Psoas muscle (tissue), 8 donors: ENCODE data around the gene GEN1. TPM values are rescaled to one million over a fixed set of nuclear protein-coding genes. Genes with fewer than 3 reads are reported as not detected.

ENCODE experiments used
- ATAC-seq, 4 donors: fragments of 200-7000 bp; cut with Tn5 transposase; one replicate each; pipeline ENCODE4 v1.9.1; 2020; ENCODE audit warnings: moderate library complexity in 3 of 4, mild to moderate bottlenecking in 2 of 4
- DNase-seq, 2 donors: peaks; one replicate each; pipeline ENCODE4 v3.0.0-alpha.2; 2020
- H3K27ac ChIP-seq: fragments of 200-600 bp; one replicate; pipeline ENCODE4 v1.8.0; 2022
- H3K27me3 ChIP-seq, 3 donors: fragments of 200-600 bp in 1 of 3; one replicate each; pipeline versions ENCODE4 v1.6.1 to v1.8.0; 2013 to 2022; ENCODE audit warnings: low read length in 2 of 3, mild to moderate bottlenecking in 2 of 3, moderate library complexity in 1 of 3; ENCODE audit not compliant: insufficient read depth in 3 of 3
- H3K36me3 ChIP-seq, 2 donors: fragments of 200-600 bp in 1 of 2; one replicate each; pipeline versions ENCODE4 v1.6.1 to v1.8.0; 2013 to 2022; ENCODE audit warnings: low read depth in 1 of 2, mild to moderate bottlenecking in 1 of 2, moderate library complexity in 1 of 2; ENCODE audit not compliant: insufficient read depth in 1 of 2
- H3K4me1 ChIP-seq: fragments of 200-600 bp; one replicate; pipeline ENCODE4 v1.8.0; 2022
- H3K4me3 ChIP-seq: fragments of 200-600 bp; one replicate; pipeline ENCODE4 v1.8.0; 2022; ENCODE audit warnings: mild to moderate bottlenecking
- H3K9me3 ChIP-seq: fragments of 200-600 bp; one replicate; pipeline ENCODE4 v1.8.0; 2022
- WGBS, 3 donors: extraction: QIAGEN DNeasy Blood & Tissue Kit; methylation state at CpG; one replicate each; pipeline versions ENCODE4 v1.1.6 to v1.1.7; 2013; 5-methylcytosine and 5-hydroxymethylcytosine counted together
- intact Hi-C, 2 donors: fragments of 100-400 bp; cut with DNase I; formaldehyde crosslinking; loops; one replicate each; pipeline versions ENCODE4 v1.11.0 to v1.14.2; 2022
- polyA plus RNA-seq, 3 donors: library from polyadenylated mRNA; stranded (reverse); fragments of 200-250 nt; gene quantifications; one replicate each; pipeline ENCODE4 v1.2.3, GENCODE V29; 2013
- total RNA-seq, 4 donors: library from RNA; stranded (reverse); fragmentation: NEBNext Ultra II Directional in 2 of 4; extraction: Animal tissue kit (Norgen Biotek cat#: 25700) in 2 of 4; gene quantifications; one replicate each; pipeline versions ENCODE4 v1.2.1 to v1.2.4, GENCODE V29; 2021 to 2023
- TF ChIP-seq, protein P1 (sequence below): fragments of 200-600 bp; IDR thresholded peaks from one replicate; pipeline ENCODE4 v1.8.0; 2022; ENCODE audit warnings: antibody characterized with exemption
- donor health status: healthy with polysubstance abuse.
- donor health status: DM: no; HTN: no; CAD: no; lungs with moderate emphysema.
- donor health status: Bipolar disorder and iron deficiency.
- donor health status: healthy.
- donor health status: DM: yes; HTN: yes; CAD: no.
- donor health status: DM: no; HTN: no; CAD: no.
- donor health status: DM: no; HTN: no; CAD: no.
- donor health status: DM: yes; HTN: yes; CAD: no.

The GEN1 gene
- total and polyA plus RNA-seq, 7 donors = 0.51 to 3.0 (median 1.3) TPM

DNA sequence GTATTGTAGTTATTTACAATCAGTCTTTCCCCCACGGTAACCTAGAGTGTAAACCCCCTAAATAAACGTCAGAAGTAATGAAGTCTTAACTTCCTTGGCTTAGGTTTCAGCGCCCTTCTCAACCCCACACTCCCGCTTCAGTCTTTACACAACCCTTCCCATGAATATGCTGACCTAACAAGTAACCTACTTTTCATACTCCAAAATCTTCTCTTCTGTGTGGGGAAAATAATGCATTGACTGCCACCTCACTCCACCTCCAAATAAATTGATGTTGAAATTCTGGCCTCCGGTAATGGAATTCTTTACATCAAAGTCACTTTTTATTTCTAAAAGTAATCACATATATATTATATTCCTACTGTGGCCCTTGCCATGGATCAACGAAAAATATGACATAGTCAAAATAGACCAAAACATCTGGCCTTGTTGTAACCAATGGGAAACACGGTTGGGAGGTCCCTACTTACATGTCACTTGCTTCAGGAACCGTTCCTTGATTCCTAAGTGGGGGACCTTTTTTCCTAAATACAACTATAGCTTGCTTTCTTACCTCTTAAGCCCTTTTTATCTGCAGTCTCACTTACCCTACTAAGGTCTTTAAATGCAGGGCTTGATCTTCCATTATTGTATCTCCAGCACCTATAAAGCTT, 961 bp downstream of the GEN1 start:
- TF ChIP-seq, protein P1, sequence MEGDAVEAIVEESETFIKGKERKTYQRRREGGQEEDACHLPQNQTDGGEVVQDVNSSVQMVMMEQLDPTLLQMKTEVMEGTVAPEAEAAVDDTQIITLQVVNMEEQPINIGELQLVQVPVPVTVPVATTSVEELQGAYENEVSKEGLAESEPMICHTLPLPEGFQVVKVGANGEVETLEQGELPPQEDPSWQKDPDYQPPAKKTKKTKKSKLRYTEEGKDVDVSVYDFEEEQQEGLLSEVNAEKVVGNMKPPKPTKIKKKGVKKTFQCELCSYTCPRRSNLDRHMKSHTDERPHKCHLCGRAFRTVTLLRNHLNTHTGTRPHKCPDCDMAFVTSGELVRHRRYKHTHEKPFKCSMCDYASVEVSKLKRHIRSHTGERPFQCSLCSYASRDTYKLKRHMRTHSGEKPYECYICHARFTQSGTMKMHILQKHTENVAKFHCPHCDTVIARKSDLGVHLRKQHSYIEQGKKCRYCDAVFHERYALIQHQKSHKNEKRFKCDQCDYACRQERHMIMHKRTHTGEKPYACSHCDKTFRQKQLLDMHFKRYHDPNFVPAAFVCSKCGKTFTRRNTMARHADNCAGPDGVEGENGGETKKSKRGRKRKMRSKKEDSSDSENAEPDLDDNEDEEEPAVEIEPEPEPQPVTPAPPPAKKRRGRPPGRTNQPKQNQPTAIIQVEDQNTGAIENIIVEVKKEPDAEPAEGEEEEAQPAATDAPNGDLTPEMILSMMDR = no peak
- H3K9me3 ChIP-seq = no peaks in the 10 kb centered on the region
- peak overlapping the region; percentile 92 for H3K4me3 ChIP-seq
- intact Hi-C loops = loop anchor here in 1 of 2 donors (2.0 kb wide), 1 partner anchor 76 kb away; no protein-coding TSS in a partner anchor
- peak overlapping the region; percentile 97 for H3K27ac ChIP-seq
- H3K27me3 ChIP-seq = no peaks in the 10 kb centered on the region
- DNase-seq (no peak), ATAC-seq (no peak)
- H3K36me3 ChIP-seq = no peaks in the 10 kb centered on the region
- WGBS, 3 donors = 11 to 13% (median 12%) methylated on average over 8 of the region's 8 CpGs
- peaks cover 20% of the 10 kb centered on the region for H3K4me1 ChIP-seq

DNA sequence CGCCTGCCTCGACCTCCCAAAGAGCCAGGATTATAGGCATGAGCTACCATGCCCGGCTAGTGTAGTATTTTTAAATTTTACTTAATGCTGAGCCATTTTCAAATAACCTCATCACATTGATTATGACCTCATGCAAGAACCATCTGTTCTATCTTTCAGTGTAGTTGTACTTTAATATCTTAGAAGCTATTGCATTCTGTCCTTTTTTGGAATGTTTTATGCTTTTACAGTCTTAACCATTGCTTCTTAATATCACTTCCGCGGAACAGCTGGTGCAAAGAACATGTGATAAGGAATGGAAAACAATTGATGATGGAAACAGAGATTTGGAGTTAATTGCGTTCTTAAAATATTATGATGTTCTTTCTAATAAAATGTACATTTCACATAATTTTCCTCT, 2.7 kb downstream of the GEN1 start:
- H3K36me3 ChIP-seq = no peaks in the 10 kb centered on the region
- intact Hi-C loops = no loop called here
- no peaks in the 10 kb centered on the region for H3K27me3 ChIP-seq
- ATAC-seq (no peak), DNase-seq (no peak)
- no peak overlapping the region for H3K4me3 ChIP-seq
- 47 to 66% (median 54%) methylated on average over 6 of the region's 6 CpGs for WGBS, 3 donors
- no peaks in the 10 kb centered on the region for H3K9me3 ChIP-seq
- peaks cover 18% of the 10 kb centered on the region for H3K4me1 ChIP-seq
- TF ChIP-seq, protein P1 = no peak
- H3K27ac ChIP-seq = no peak overlapping the region

DNA sequence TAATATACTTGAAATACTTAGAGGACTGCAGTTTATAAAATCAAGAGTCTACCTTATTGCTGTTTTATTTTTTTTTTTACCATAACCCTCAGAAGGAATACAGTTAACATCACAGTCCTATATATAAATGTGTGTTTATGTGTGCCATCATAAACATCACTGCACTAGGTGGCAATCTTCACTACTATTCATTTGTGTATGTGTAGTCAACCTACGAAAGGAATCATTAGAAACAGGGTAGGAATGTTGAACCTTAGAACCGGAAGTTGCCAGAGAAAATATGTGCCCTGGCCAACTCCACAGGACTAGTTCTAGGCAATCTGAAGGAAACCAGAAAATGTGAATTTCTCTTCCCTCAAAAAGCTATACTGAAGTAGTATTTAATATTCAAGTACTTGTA, 3.4 kb downstream of the GEN1 start:
- WGBS, 3 donors = 17 to 27% (median 19%) methylated on average over 2 of the region's 2 CpGs
- H3K9me3 ChIP-seq = no peaks in the 10 kb centered on the region
- no peak overlapping the region for H3K27ac ChIP-seq
- H3K4me1 ChIP-seq = peaks cover 11% of the 10 kb centered on the region
- ATAC-seq (no peak), DNase-seq (no peak)
- no peaks in the 10 kb centered on the region for H3K36me3 ChIP-seq
- TF ChIP-seq, protein P1 = no peak
- intact Hi-C loops = no loop called here
- H3K4me3 ChIP-seq = no peak overlapping the region
- no peaks in the 10 kb centered on the region for H3K27me3 ChIP-seq

- 86 to 94% (median 90%) methylated on average over 3 of the region's 3 CpGs for WGBS, 3 donors
- H3K4me1 ChIP-seq = peaks cover 5% of the 10 kb centered on the region
- H3K27ac ChIP-seq = no peak overlapping the region
- ATAC-seq (no peak), DNase-seq (no peak)
- intact Hi-C loops = no loop called here
- H3K27me3 ChIP-seq = no peaks in the 10 kb centered on the region
- TF ChIP-seq, protein P1 = no peak
- no peaks in the 10 kb centered on the region for H3K9me3 ChIP-seq
- no peak overlapping the region for H3K4me3 ChIP-seq
- no peaks in the 10 kb centered on the region for H3K36me3 ChIP-seq
These were observed 4.2 kb downstream of the GEN1 start for GRCh38 chr2:17758118-17758517.

- Histone ChIP-seq H3K27me3 (no peaks in the 10 kb centered on the region), H3K4me1 (peaks cover 5% of the 10 kb centered on the region), H3K4me3 (no peak overlapping the region), H3K9me3 (no peaks in the 10 kb centered on the region), H3K36me3 (no peaks in the 10 kb centered on the region), H3K27ac (no peak overlapping the region)
- DNase-seq (no peak), ATAC-seq (no peak)
- TF ChIP-seq, protein P1 = no peak
- WGBS, 3 donors = 85 to 91% (median 89%) methylated on average over 2 of the region's 2 CpGs
- intact Hi-C loops = no loop called here
These were observed 5.9 kb downstream of the GEN1 start for GRCh38 chr2:17759805-17760204.
